GM20000 (cell line): ENCODE data around the gene CHST15.
"Not testable (repeated sequence)": the region's sequence is repeated elsewhere in the genome, so short reads cannot be mapped to it uniquely, and the experiment has no call there.

Experiments used
- DNase-seq: peaks from one replicate; pipeline ENCODE4 v3.0.0; 2012; ENCODE audit warnings: low spot score
- TF ChIP-seq, protein P1 (sequence below): IDR thresholded peaks from 2 replicates; pipeline ENCODE4 v1.5.1; 2012; ENCODE audit warnings: mild to moderate bottlenecking, control low read depth; ENCODE audit errors: extremely low read depth, missing control alignments

CHST15 gene

DNA sequence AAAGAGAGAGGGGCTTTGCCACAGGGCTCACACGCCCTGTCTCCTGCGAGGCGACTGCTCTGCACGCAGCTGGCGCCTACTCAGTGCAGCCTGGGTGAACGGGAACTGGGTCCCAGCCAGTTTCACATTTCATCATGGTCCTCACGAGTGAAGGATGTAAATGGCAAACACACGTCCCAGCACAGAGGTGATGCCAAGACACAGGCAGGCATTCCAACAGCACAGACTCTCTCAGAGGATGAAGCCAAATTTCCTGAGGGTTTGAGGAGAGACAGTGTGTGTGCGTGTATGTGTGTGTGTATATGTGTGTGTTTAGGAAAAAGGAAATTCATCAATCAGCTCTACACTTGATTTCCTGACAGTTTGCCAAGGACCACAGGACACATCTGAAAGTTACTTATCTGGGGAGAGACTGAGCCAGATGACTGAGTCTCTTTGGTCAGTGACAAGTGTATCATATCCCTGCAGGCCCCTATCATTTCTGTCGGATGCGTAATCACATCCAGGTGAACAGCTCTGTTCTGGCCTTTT, 53.9 kb downstream of the CHST15 start:
- TF ChIP-seq, protein P1, sequence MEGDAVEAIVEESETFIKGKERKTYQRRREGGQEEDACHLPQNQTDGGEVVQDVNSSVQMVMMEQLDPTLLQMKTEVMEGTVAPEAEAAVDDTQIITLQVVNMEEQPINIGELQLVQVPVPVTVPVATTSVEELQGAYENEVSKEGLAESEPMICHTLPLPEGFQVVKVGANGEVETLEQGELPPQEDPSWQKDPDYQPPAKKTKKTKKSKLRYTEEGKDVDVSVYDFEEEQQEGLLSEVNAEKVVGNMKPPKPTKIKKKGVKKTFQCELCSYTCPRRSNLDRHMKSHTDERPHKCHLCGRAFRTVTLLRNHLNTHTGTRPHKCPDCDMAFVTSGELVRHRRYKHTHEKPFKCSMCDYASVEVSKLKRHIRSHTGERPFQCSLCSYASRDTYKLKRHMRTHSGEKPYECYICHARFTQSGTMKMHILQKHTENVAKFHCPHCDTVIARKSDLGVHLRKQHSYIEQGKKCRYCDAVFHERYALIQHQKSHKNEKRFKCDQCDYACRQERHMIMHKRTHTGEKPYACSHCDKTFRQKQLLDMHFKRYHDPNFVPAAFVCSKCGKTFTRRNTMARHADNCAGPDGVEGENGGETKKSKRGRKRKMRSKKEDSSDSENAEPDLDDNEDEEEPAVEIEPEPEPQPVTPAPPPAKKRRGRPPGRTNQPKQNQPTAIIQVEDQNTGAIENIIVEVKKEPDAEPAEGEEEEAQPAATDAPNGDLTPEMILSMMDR, result no peak
- DNase-seq, result no peak

DNA sequence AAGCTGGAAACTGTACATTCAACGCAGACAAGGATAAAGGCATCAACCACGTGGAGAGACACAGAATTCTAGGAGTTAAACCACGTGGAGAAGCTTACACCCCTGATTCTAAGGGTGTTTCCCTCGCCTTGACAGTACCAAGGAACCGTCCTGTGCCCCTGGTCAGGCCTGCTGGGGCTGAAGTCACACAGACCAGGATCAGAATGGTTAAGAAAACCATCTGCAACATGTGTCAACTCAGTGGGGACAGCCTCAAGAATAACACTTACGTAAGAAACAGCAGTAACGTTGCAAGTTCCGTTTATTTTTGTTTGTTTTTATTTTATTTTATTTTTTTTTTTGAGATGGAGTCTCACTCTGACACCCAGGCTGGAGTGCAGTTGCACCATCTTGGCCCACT, 55.6 kb downstream of the CHST15 start:
- DNase-seq, result no peak
- TF ChIP-seq, protein P1, result no peak

DNA sequence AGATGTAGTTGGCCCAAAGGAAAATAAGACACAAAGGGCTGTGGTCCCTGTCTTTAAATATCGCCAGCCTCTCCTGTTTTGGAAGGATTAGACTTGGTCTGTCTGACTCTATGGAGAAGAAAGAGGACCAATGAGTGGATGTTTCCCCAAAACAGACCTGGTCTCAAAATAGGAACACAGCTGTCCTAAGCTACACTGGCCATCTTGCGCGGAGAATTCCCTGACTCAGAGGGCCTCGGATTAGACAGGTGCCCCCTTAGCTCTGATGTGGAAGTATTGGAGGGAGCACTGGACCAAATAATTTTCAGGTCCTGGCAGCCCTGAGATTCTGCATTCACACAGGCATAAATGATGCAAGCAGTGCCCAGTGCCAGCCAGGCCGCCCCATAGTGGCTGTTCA, 56.1 kb downstream of the CHST15 start:
- TF ChIP-seq, protein P1, result no peak
- DNase-seq, result no peak

DNA sequence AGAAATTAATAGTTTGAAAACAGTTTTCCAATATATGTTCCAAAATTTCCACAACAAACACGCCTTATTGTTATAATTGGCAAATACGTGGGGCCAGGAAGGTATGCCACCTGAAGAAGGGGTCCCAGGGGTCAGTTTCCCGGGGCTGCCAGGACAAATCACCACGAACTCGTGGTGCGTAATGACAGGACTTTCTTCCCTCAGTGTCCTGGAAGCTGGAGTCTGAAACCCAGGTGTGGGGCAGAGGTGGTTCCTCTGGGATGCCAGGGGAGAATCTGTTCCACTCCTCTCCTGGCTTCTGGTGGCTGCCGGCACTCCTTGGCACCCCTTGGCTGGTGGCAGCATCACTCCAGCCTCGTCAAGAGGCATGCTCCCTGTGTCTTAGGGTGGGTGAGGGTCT, 56.7 kb downstream of the CHST15 start:
- TF ChIP-seq, protein P1, result no peak
- DNase-seq, result no peak

DNA sequence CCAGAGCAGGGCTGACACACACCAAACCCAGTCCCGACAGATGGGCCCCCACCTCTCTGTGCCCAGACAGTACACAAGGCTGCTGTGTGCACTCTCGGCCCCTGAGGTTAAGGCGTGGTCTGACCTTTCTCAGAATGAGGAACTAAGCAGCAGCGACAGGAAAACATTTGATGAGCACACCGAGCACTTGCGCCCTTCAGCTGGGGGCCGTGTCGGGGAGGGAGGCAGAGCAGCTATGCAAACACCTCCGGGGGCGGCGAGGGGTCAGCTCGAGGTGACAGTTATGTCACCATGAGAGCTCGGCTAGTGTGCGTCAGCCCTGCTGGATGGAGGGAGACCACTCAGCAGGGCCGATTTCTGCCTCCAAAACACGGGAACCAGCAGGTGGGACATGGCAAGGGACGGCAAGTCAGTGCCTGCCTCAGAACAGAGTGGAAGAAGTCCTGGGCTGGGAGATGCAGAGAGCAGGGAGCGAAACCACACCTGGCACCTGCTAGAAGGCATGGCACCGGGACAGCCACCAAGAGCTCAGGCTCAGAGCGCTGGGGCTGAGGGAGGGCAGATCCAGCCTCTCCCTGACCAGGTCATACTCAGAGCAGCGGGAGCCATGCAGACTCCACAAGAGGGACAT, 57.4 kb downstream of the CHST15 start:
- peak; percentile 94 for DNase-seq
- TF ChIP-seq, protein P1, result no peak

DNA sequence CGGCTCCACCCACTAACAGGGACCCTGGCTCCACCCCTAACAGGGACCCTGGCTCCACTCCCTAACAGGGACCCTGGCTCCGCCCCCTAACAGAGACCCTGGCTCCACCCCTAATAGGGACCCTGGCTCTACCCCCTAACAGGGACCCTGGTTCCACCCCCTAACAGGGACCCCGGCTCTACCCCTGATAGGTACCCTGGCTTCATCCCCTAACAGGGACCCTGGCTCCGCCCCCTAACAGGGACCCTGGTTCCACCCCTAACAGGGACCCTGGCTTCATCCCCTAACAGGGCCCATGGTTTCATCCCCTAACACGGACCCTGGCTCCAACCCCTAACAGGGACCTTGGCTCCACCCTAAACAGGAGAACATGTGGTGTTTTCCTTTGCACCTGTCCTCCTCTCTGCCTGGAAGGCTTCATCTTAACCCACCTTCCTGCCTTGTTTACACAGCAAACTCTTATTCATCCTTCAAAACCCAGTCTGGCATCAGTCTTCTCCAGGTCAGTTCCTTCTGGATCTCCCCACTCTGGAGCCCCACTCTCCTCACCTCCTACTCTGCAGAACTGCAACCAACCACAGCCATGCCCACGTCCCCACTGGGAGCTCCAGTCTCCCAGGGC, 58.0 kb downstream of the CHST15 start:
- TF ChIP-seq, protein P1, result no peak
- DNase-seq, result no peak

DNA sequence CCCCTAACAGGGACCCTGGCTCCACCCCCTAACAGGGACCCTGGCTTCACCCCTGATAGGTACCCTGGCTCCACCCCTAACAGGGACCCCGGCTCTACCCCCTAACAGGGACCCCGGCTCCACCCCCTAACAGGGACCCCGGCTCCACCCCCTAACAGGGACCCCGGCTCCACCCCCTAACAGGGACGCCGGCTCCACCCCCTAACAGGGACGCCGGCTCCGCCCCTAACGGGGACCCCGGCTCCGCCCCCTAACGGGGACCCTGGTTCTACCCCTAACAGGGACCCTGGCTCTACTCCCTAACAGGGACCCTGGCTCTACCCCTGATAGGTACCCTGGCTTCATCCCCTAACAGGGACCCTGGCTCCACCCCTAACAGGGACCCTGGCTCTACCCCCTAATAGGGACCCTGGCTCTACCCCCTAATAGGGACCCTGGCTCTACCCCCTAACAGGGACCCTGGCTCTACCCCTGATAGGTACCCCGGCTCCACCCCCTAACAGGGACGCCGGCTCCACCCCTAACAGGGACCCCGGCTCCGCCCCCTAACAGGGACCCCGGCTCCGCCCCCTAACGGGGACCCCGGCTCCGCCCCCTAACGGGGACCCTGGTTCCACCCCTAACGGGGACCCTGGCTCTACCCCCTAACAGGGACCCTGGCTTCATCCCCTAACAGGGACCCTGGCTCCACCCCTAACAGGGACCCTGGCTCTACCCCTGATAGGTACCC, 58.7 kb downstream of the CHST15 start:
- DNase-seq, result not testable (repeated sequence)
